ENCODE data around the gene ARL6IP5.

ARL6IP5 gene

DNA sequence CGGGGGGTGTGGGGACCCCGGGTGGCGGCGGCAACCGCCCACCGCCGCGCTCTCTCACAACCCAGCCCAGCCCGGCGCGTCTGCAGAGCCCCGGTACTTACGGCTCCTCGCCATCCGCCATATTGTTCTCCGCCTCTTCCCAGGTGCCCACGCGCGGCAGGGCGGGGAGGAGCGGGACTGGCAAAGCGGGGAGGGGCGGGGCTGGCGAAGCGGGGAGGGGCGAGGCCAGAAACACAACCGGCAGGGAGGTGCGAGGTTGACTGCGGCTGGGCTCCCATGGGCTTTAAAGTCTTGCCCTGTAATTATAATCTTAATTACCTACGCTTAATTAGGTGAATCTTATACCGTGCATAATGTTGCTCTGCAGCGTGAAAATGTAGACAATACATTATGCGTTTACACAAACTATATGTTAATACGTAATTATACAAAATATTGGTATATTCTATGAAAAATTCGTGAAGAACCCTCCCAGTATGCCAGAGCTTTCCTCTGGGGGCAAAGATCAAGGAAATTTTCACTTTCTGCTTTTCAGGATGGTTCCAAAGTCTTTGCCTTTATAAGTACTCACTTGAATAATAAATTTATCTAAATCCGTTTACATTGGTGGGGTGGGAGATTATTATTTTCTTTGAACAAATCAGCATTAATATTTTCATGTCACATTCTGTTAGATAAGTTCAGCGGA is 4.4 kb upstream of the ARL6IP5 start, which contains the start of gene UBA3:
Gene UBA3, minus strand, starts transcription at position 133 of the 688 bp plus-strand sequence. Its CDS starts 12 bp downstream, at position 121.
- ATAC-seq (peak; percentile 70), DNase-seq (ENCODE audit: low spot score in 2 of 2) (peak; percentile 70 to 86)
- peaks cover 36% of the 10 kb centered on the region for H3K36me3 Mint-ChIP-seq

DNA sequence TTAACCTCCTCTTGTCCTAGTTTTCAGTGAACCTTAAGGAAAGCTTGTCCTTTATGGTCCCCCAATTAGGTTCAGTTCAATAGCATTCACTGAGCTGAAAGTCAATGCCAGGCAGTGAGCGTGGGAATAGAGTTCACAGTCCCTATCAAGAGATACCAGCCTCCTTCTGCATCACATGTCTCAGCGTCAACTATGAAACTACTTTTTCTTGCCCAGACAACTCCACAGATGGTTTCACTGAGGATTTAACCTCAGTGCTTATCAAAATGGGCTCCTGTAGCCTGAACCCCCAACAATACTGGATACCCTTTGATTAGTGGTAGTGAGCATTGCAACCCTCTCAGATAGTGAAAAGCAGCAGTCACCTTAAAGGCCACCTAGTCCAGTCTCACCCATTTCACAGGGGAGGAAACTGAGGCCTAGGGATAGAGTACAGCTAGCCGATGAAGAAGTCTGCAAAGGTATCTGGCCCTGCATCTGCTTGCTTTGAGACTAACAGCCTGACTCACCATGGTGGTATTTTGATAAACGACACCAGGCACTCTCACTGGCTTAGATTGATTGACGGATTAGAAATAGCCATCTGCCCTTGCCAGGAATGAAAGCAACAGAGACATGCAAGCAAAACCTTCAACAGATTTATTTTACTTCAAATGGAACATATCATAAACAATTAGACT is 3.0 kb upstream of the ARL6IP5 start:
- Mint-ChIP-seq H3K4me3 (peak overlapping the region; percentile 89), H3K4me1 (peaks cover 61% of the 10 kb centered on the region), H3K27ac (peak overlapping the region; percentile 93), H3K36me3 (peaks cover 36% of the 10 kb centered on the region), H3K9me3 (no peaks in the 10 kb centered on the region)
- DNase-seq (ENCODE audit: low spot score in 2 of 2) (no peak), ATAC-seq (no peak)

More for the DNA sequence above, 4.4 kb upstream of the ARL6IP5 start, which contains the start of gene UBA3:
- H3K4me3 Mint-ChIP-seq, result peak within 1 kb of the TSS; percentile 89
- peaks cover 63% of the 10 kb centered on the region for H3K4me1 Mint-ChIP-seq
- no peaks in the 10 kb centered on the region for H3K9me3 Mint-ChIP-seq
- H3K27ac Mint-ChIP-seq, result peak within 1 kb of the TSS; percentile 93

DNA sequence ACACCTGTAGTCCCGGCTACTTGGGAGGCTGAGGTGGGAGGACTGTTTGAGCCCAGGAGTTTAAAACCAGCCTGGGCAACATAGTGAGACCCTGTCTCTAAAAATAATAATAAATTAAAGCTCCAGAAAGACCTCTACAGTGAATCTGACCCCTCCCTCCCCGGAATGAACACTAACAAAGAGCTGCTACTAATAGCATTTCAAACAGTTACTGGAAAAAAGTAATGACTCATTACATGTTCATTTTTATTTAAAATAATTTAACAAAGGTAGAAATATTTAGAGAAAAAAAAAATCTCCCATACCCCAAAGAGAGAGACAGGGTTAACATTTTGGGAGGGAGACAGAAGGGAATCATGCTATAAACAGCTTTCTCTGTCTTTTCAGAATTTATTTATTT is 2.4 kb upstream of the ARL6IP5 start:
- Mint-ChIP-seq H3K36me3 (peaks cover 36% of the 10 kb centered on the region), H3K27ac (peak overlapping the region; percentile 93), H3K4me1 (peaks cover 59% of the 10 kb centered on the region), H3K4me3 (peak overlapping the region; percentile 89), H3K9me3 (no peaks in the 10 kb centered on the region)
- DNase-seq (ENCODE audit: low spot score in 2 of 2) (no peak), ATAC-seq (no peak)

GRCh38 chr3:69082805-69083204 is 1.9 kb upstream of the ARL6IP5 start:
- ATAC-seq (peak; percentile 85), DNase-seq (ENCODE audit: low spot score in 2 of 2) (peak in 1 of 2 donors; percentile 86)
- Mint-ChIP-seq H3K9me3 (no peaks in the 10 kb centered on the region), H3K4me1 (peaks cover 55% of the 10 kb centered on the region), H3K36me3 (peaks cover 36% of the 10 kb centered on the region), H3K27ac (peak overlapping the region; percentile 93), H3K4me3 (peak overlapping the region; percentile 89)

- Mint-ChIP-seq H3K4me3 (peak overlapping the region; percentile 89), H3K9me3 (no peaks in the 10 kb centered on the region), H3K36me3 (peaks cover 60% of the 10 kb centered on the region), H3K27ac (peak overlapping the region; percentile 93), H3K4me1 (peaks cover 58% of the 10 kb centered on the region)
- no peak for DNase-seq (ENCODE audit: low spot score in 2 of 2)
- ATAC-seq, result no peak
Measured at GRCh38 chr3:69085168-69085832, 563 bp downstream of the ARL6IP5 start.

DNA sequence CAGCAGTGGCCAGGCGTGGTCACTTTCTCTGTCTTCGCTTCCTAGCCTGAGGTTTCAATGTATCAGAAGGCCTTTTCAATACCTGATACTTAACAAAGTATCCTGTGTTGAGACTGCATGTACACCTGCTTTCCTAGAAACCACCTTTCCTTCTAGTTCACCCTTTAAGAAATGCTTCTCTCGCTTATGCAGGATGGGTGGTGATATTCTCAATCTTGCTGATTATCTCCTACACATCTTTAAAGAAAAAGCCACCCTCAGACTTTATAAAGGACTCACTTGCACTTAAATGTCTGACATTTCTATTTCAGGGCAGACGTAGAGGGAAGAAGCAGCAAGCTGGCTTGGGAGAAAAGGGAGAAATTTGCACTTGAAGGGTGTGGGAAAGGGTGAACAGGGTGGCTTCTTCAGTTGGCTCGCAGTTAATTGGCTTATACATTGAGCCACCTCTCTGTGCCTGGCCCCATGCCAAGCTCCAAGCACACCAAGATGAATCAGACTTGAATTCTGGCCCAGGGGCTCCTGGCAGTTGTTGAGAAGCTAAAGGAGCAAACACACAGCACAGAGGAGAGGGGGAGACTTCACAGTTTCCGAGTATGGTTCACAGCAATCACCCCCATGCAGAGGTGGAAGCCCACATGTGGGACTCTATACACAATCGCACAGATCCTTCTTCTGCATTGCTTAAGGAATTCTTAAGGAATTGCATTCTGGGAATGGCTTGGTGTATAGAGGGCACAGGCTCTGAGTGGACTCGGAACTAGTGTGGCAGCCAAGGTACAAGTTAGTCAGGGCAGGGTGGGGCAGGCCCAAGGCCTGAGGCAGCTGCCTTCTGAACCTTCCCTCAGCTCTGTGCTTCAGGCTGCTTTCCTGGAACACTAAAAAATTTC is 1.3 kb downstream of the ARL6IP5 start:
- DNase-seq (ENCODE audit: low spot score in 2 of 2), result peak; percentile 53 to 85
- peaks cover 66% of the 10 kb centered on the region for H3K36me3 Mint-ChIP-seq
- peak; percentile 59 for ATAC-seq
- H3K4me3 Mint-ChIP-seq, result peak overlapping the region; percentile 89
- peak overlapping the region; percentile 93 for H3K27ac Mint-ChIP-seq
- peaks cover 62% of the 10 kb centered on the region for H3K4me1 Mint-ChIP-seq
- H3K9me3 Mint-ChIP-seq, result no peaks in the 10 kb centered on the region

DNA sequence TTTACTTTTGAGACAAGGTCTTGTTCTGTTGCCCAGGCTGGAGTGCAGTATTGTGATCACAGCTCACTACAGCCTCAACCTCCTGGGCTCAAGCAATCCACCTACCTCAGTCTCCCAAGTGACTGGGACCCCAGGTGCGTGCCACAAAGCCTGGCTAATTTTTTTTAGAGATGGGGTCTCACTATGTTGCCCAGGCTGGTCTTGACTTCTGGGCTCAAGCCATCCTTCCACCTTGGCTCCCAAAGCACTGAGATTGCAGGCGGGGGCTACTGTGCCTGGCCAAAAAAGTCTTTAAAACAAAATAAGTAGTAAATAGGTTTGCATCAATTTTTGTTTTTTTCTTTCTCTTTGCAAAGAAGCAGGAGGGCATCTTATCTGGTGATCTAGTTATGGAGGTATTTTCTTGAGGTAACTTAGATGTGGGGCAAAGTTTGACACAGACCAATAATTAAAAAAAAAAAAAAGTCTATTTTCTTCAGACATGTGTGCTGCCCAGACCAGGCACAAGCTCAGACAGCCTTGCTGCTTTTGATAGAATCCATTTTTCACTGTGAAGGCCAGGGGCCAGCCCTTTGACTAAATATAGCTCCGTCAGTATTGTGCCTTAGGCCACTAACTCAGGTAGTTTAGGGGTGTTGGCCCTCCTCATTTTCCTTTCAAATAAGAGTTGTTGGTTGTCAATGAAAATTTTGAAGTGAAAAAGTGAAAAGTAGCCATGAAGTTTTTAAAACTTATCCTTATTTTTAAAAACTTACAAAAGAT is 2.5 kb downstream of the ARL6IP5 start:
- Mint-ChIP-seq H3K27ac (peak overlapping the region; percentile 93), H3K36me3 (peaks cover 77% of the 10 kb centered on the region), H3K4me3 (peak overlapping the region; percentile 89), H3K4me1 (peaks cover 62% of the 10 kb centered on the region), H3K9me3 (no peaks in the 10 kb centered on the region)
- no peak for ATAC-seq
- DNase-seq (ENCODE audit: low spot score in 2 of 2), result no peak

- ATAC-seq, result no peak
- Mint-ChIP-seq H3K36me3 (peaks cover 86% of the 10 kb centered on the region), H3K4me3 (peak overlapping the region; percentile 89), H3K9me3 (no peaks in the 10 kb centered on the region), H3K27ac (peak overlapping the region; percentile 93), H3K4me1 (peaks cover 57% of the 10 kb centered on the region)
- no peak for DNase-seq (ENCODE audit: low spot score in 2 of 2)
Measured at GRCh38 chr3:69088063-69088462, 3.3 kb downstream of the ARL6IP5 start.

GRCh38 chr3:69090021-69090420 is 5.3 kb downstream of the ARL6IP5 start:
- peaks cover 98% of the 10 kb centered on the region for H3K36me3 Mint-ChIP-seq

DNA sequence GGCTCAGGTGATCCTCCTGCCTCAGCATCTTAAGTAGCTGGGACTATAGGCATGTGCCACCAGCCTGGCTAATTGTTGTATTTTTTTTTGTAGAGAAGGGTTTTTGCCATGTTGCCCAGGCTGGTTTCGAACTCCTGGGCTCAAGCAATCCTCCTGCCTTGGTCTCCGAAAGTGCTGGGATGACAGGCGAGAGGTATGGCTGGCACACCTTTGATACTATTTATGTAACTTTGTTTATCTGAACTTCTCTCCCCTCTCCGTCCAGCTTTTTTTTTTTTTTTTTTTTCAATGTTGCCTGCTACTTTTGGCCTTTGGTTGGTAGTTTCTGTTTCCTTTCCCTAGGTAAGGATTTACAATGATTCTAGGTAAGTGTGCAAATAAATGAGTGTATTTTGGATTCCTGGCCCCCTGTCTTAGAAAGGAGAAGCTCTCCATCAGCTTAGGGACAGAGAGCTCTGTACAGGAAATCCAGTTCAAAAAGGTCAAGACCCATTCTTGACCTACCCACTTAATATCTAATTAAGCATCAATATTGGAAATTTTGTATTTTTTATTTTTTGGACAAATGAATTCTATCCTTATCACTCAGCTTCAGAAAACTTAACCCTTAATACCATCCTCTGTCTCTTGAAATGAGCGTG is 6.8 kb downstream of the ARL6IP5 start:
- Mint-ChIP-seq H3K4me1 (peaks cover 74% of the 10 kb centered on the region), H3K9me3 (no peaks in the 10 kb centered on the region), H3K36me3 (peaks cover 98% of the 10 kb centered on the region), H3K27ac (peak overlapping the region; percentile 94), H3K4me3 (peak overlapping the region; percentile 89)
- DNase-seq (ENCODE audit: low spot score in 2 of 2), result no peak
- ATAC-seq, result no peak

More at GRCh38 chr3:69090021-69090420, 5.3 kb downstream of the ARL6IP5 start:
- ATAC-seq (no peak), DNase-seq (ENCODE audit: low spot score in 2 of 2) (no peak)
- H3K4me1 Mint-ChIP-seq, result peaks cover 59% of the 10 kb centered on the region
- peak overlapping the region; percentile 89 for H3K4me3 Mint-ChIP-seq
- H3K9me3 Mint-ChIP-seq, result no peaks in the 10 kb centered on the region
- H3K27ac Mint-ChIP-seq, result peak overlapping the region; percentile 94

DNA sequence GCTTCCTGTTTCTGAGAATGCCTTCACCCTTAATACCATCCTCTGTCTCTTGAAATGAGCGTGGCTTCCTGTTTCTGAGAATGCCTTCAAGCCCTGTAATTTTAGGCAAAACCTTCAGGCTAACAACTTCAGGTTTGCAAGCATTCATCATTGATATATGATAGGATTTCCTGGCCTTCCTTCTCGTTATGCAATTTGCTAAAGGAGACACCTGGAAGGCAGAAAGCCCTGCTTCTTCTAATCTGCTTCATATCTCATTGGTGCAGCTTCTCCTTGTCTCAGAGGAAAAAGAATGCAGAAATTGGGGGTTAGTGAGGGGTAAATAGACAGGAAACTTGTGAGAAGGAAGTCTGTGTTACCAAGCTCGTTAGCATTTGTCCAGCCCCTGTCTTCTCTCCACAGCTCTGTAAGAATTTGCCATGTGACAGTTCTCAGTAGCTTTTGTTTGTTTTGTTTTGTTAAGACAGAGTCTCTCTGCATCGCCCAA is 7.3 kb downstream of the ARL6IP5 start:
- Mint-ChIP-seq H3K36me3 (peaks cover 98% of the 10 kb centered on the region), H3K4me3 (peak overlapping the region; percentile 89), H3K27ac (peak overlapping the region; percentile 94), H3K4me1 (peaks cover 79% of the 10 kb centered on the region), H3K9me3 (no peaks in the 10 kb centered on the region)
- peak; percentile 87 for ATAC-seq
- DNase-seq (ENCODE audit: low spot score in 2 of 2), result no peak

- H3K27ac Mint-ChIP-seq, result peak overlapping the region; percentile 94
- DNase-seq (ENCODE audit: low spot score in 2 of 2) (peak in 1 of 2 donors; percentile 56), ATAC-seq (peak; percentile 45)
- no peaks in the 10 kb centered on the region for H3K9me3 Mint-ChIP-seq
- peak overlapping the region; percentile 89 for H3K4me3 Mint-ChIP-seq
- peaks cover 98% of the 10 kb centered on the region for H3K36me3 Mint-ChIP-seq
- peaks cover 78% of the 10 kb centered on the region for H3K4me1 Mint-ChIP-seq
Measured at GRCh38 chr3:69094467-69095205, 9.9 kb downstream of the ARL6IP5 start.

GRCh38 chr3:69095636-69096035 is 10.9 kb downstream of the ARL6IP5 start:
- Mint-ChIP-seq H3K9me3 (no peaks in the 10 kb centered on the region), H3K27ac (peak overlapping the region; percentile 94), H3K4me3 (peak overlapping the region; percentile 89), H3K36me3 (peaks cover 98% of the 10 kb centered on the region), H3K4me1 (peaks cover 77% of the 10 kb centered on the region)
- DNase-seq (ENCODE audit: low spot score in 2 of 2) (peak in 1 of 2 donors; percentile 55), ATAC-seq (peak; percentile 46)
